GM12878 (cell line): ENCODE data around the gene PXMP2. TPM values are rescaled to one million over a fixed set of nuclear protein-coding genes. Genes with fewer than 3 reads are reported as not detected.

Experiments used
- ATAC-seq: fragments of 200-7000 bp; cut with Tn5 transposase; 3 replicates; pipeline ENCODE4 v1.9.1; 2020; ENCODE audit warnings: mild to moderate bottlenecking, moderate library complexity
- Bru-seq: library from RNA; stranded (reverse); fragments of 400-500 nt; gene quantifications from one replicate; lab custom pipeline; 2021; lab: Mats Ljungman, UMichigan
- BruChase-seq, 2 experiments: library from RNA; stranded (reverse); fragments of 400-500 nt; gene quantifications; one replicate each; lab custom pipeline; 2021; lab: Mats Ljungman, UMichigan
- BruUV-seq: library from RNA; stranded (reverse); fragments of 400-500 nt; replicated peaks from 2 replicates; lab custom pipeline; 2021; lab: Mats Ljungman, UMichigan
- CTCF ChIA-PET: fragments of 300-600 bp; sonication (Branson Sonifier 250); formaldehyde crosslinking; extraction: SDS; loops from one replicate; lab custom pipeline; 2021; ENCODE audit warnings: inconsistent platforms; lab: Yijun Ruan, JAX
- POLR2A ChIA-PET: fragments of 350-600 bp; formaldehyde crosslinking; extraction: SDS; loops from one replicate; lab custom pipeline; 2021; ENCODE audit warnings: inconsistent platforms; lab: Charles Lee
- RAD21 ChIA-PET: fragments of 300-600 bp; sonication (Branson Sonifier 250); formaldehyde crosslinking; loops from one replicate; lab custom pipeline; 2023; ENCODE audit warnings: antibody characterized with exemption; ENCODE audit not compliant: unreplicated experiment; lab: Charles Lee
- SMC1A ChIA-PET: fragments of 300-600 bp; sonication (Branson Sonifier 250); formaldehyde crosslinking; loops from one replicate; lab custom pipeline; 2023; ENCODE audit not compliant: unreplicated experiment, uncharacterized antibody; lab: Charles Lee
- DNase-seq: peaks from one replicate; pipeline ENCODE4 v3.0.0-alpha.2; 2011; ENCODE audit warnings: low read depth, low spot score
- FAIRE-seq: peaks from 3 replicates; lab custom pipeline; 2011; peaks lifted over from hg19 to GRCh38; lab: Jason Lieb, UNC
- H2AFZ ChIP-seq: 2 replicates; pipeline ENCODE4 v1.6.0; 2011; ENCODE audit warnings: low read depth, low read length, control low read depth; ENCODE audit not compliant: control insufficient read depth
- H3K27ac ChIP-seq: 2 replicates; pipeline ENCODE4 v1.5.1; 2011; ENCODE audit warnings: control low read depth; ENCODE audit not compliant: control insufficient read depth, insufficient read depth
- H3K27me3 ChIP-seq, 2 experiments: replicated peaks in 1 of 2; 2 replicates each; pipeline versions ENCODE4 v1.6.0 to v1.6.1; 2011; ENCODE audit warnings: low read length in 1 of 2; ENCODE audit not compliant: control insufficient read depth in 2 of 2, insufficient read depth in 2 of 2
- H3K36me3 ChIP-seq, 2 experiments: 2 replicates each; pipeline ENCODE4 v1.5.1; 2011; ENCODE audit warnings: low read length in 1 of 2; ENCODE audit not compliant: control insufficient read depth in 2 of 2, insufficient read depth in 2 of 2
- H3K4me1 ChIP-seq: 2 replicates; pipeline ENCODE4 v1.6.1; 2011; ENCODE audit warnings: mild to moderate bottlenecking, low read length, moderate library complexity, mixed read lengths; ENCODE audit not compliant: control insufficient read depth, insufficient read depth
- H3K4me2 ChIP-seq: 2 replicates; pipeline ENCODE4 v1.6.0; 2011; ENCODE audit warnings: control low read depth; ENCODE audit not compliant: control insufficient read depth, insufficient read depth
- H3K4me3 ChIP-seq: fragments of 200-600 bp; sonication (generic); 2 replicates; pipeline ENCODE4 v1.5.1; 2016
- H3K79me2 ChIP-seq: 2 replicates; pipeline ENCODE4 v1.6.0; 2011; ENCODE audit warnings: low read length; ENCODE audit not compliant: control insufficient read depth, insufficient read depth
- H3K9ac ChIP-seq: 2 replicates; pipeline ENCODE4 v1.8.0; 2011; ENCODE audit warnings: low read length, control low read depth, mixed read lengths; ENCODE audit not compliant: control insufficient read depth, insufficient read depth
- H3K9me3 ChIP-seq: replicated peaks from 3 replicates; pipeline ENCODE4 v1.5.1; 2011; ENCODE audit warnings: mild to moderate bottlenecking, low read length; ENCODE audit not compliant: control insufficient read depth, insufficient read depth
- H4K20me1 ChIP-seq: 2 replicates; pipeline ENCODE4 v1.6.0; 2011; ENCODE audit not compliant: control insufficient read depth, insufficient read depth
- CBFB ChIP-seq: IDR thresholded peaks from 2 replicates; pipeline ENCODE4 v1.6.1; 2016; ENCODE audit warnings: antibody characterized with exemption, low read depth
- CREM ChIP-seq: IDR thresholded peaks from 2 replicates; pipeline ENCODE4 v1.6.1; 2014; ENCODE audit warnings: antibody characterized with exemption, low read depth
- CTCF ChIP-seq, 3 experiments: IDR thresholded peaks in 2 of 3; conservative IDR thresholded peaks in 1 of 3; 2 replicates each; pipeline ENCODE4 v1.5.1; 2011; ENCODE audit warnings: low read depth in 3 of 3, low read length in 3 of 3, mild to moderate bottlenecking in 3 of 3, control low read depth in 2 of 3, moderate library complexity in 2 of 3, inconsistent platforms in 1 of 3, mixed read lengths in 1 of 3; ENCODE audit not compliant: control insufficient read depth in 2 of 3, insufficient read depth in 1 of 3; ENCODE audit errors: extremely low read depth in 1 of 3
- EED ChIP-seq: sonication (generic); IDR thresholded peaks from 2 replicates; pipeline ENCODE4 v1.6.1; 2016; ENCODE audit warnings: antibody characterized with exemption, low read depth
- EGR1 ChIP-seq, 2 experiments: IDR thresholded peaks; 1 replicate in 1 of 2; 2 replicates in 1 of 2; pipeline ENCODE4 v1.6.1; 2011 to 2012; ENCODE audit warnings: low read depth in 2 of 2, low read length in 2 of 2, borderline replicate concordance in 1 of 2, mild to moderate bottlenecking in 1 of 2, moderate library complexity in 1 of 2
- FOS ChIP-seq: IDR thresholded peaks from 3 replicates; pipeline ENCODE4 v1.6.1; 2011; ENCODE audit warnings: borderline replicate concordance; ENCODE audit not compliant: insufficient read length; ENCODE audit errors: extremely low read depth
- IKZF1 ChIP-seq: fragments of 450-650 bp; conservative IDR thresholded peaks from 2 replicates; pipeline ENCODE4 v1.6.1; 2017; ENCODE audit warnings: antibody characterized with exemption, mild to moderate bottlenecking
- IRF4 ChIP-seq: IDR thresholded peaks from 2 replicates; pipeline ENCODE4 v1.6.1; 2011; ENCODE audit warnings: low read depth, low read length
- MTA2 ChIP-seq: fragments of 450-650 bp; IDR thresholded peaks from 2 replicates; pipeline ENCODE4 v1.6.1; 2016; ENCODE audit warnings: low read depth, mild to moderate bottlenecking, moderate library complexity
- NR2F1 ChIP-seq: fragments of 450-650 bp; conservative IDR thresholded peaks from 2 replicates; pipeline ENCODE4 v1.6.1; 2017; ENCODE audit warnings: mild to moderate bottlenecking
- PML ChIP-seq: IDR thresholded peaks from 2 replicates; pipeline ENCODE4 v1.6.1; 2012; ENCODE audit warnings: low read length, inconsistent platforms
- POLR2AphosphoS5 ChIP-seq: IDR thresholded peaks from 2 replicates; pipeline ENCODE4 v1.6.1; 2011; ENCODE audit warnings: mild to moderate bottlenecking, low read length, inconsistent platforms
- RAD51 ChIP-seq: fragments of 450-650 bp; IDR thresholded peaks from 2 replicates; pipeline ENCODE4 v1.6.1; 2016; ENCODE audit warnings: moderate library complexity, mild to moderate bottlenecking, inconsistent platforms
- SIX5 ChIP-seq: IDR thresholded peaks from 2 replicates; pipeline ENCODE4 v1.6.1; 2011; ENCODE audit warnings: mild to moderate bottlenecking, low read depth, low read length, moderate library complexity; ENCODE audit not compliant: severe bottlenecking
- SMAD1 ChIP-seq: fragments of 450-650 bp; IDR thresholded peaks from 2 replicates; pipeline ENCODE4 v1.6.1; 2018; ENCODE audit warnings: mild to moderate bottlenecking, low read depth; ENCODE audit not compliant: partially characterized antibody
- SMC3 ChIP-seq: IDR thresholded peaks from 2 replicates; pipeline ENCODE4 v1.6.1; 2011; ENCODE audit warnings: low read length, improper control_type of control experiment, borderline replicate concordance
- ZNF274 ChIP-seq: IDR thresholded peaks from one replicate; pipeline ENCODE4 v1.8.0; 2011; ENCODE audit not compliant: insufficient read length, insufficient read depth
- WGBS: methylation state at CpG from one replicate; pipeline ENCODE4 v1.1.6; 2016; ENCODE audit warnings: low lambda C conversion rate; ENCODE audit not compliant: insufficient replicate concordance, insufficient coverage; ENCODE audit errors: missing lambda C conversion rate; 5-methylcytosine and 5-hydroxymethylcytosine counted together
- in situ Hi-C: fragments of 300-500 bp; cut with MboI; formaldehyde crosslinking; loops from 9 replicates; pipeline ENCODE4 v1.14.3; 2018; ENCODE audit warnings: mixed read lengths
- intact Hi-C: fragments of 100-400 bp; cut with micrococcal nuclease; formaldehyde crosslinking; loops from one replicate; pipeline ENCODE4 v1.14.2; 2022; ENCODE audit not compliant: unreplicated experiment
- long read RNA-seq, 2 experiments: library from polyadenylated mRNA; unstranded; transcript quantifications; one replicate each; pipeline ENCODE4 v2.0.0, GENCODE V29; 2019 to 2020
- polyA minus RNA-seq, 3 experiments: library from RNA; depleted of rRNA, polyadenylated mRNA; stranded (reverse); fragments of >200 nt; gene quantifications; 2 replicates each; pipeline ENCODE4 v1.2.3, GENCODE V29; 2011
- polyA plus RNA-seq, 11 experiments: library from polyadenylated mRNA; depleted of rRNA in 4 of 11; unstranded in 6 of 11; stranded (reverse) in 5 of 11; fragments of >200 nt; fragmentation: Nextera tagmentation in 4 of 11; fragmentation: Illumina TruSeq in 1 of 11; extraction: Ambion mirVana in 4 of 11; extraction: Trizol in 1 of 11; gene quantifications; 1 replicate in 1 of 11; 2 replicates in 10 of 11; pipeline versions ENCODE4 v1.2.1 to v1.2.3, GENCODE V29; 2011 to 2016; ENCODE audit warnings: inconsistent platforms in 2 of 11, missing spikeins in 2 of 11, low read depth in 1 of 11
- total RNA-seq, 4 experiments: library from RNA; depleted of rRNA in 3 of 4; stranded (reverse); fragments of >200 nt in 3 of 4; fragmentation: Illumina TruSeq in 1 of 4; extraction: Trizol in 1 of 4; gene quantifications; 2 replicates each; pipeline versions ENCODE4 v1.2.1 to v1.2.3, GENCODE V29; 2013 to 2021

Gene PXMP2
- total RNA-seq (2013; cell fraction: nucleolus; rRNA removed): 4.5 and 6.7 TPM in 2 replicates
- total RNA-seq (2014; rRNA removed) (61.5 and 65.0 TPM in 2 replicates), total RNA-seq (2014; rRNA removed; fragmentation: Illumina TruSeq; extraction: Trizol) (37.6 and 38.1 TPM in 2 replicates), total RNA-seq (2021) (40.9 and 41.5 TPM in 2 replicates), polyA plus RNA-seq (2011; rRNA removed) (31.6 and 36.4 TPM in 2 replicates), polyA plus RNA-seq (2014; fragmentation: Illumina TruSeq; extraction: Trizol) (18.4 and 42.6 TPM in 2 replicates), polyA plus RNA-seq (2014; fragmentation: Nextera tagmentation; extraction: Ambion mirVana) (10 to 100 TPM in 1 of 2 experiments, 1 to 10 TPM in 1; 4.0 to 10.3 TPM), polyA plus RNA-seq (2014; rRNA removed) (68.5 and 73.6 TPM in 2 replicates), polyA plus RNA-seq (2016; fragmentation: Nextera tagmentation; extraction: Ambion mirVana) (10 to 100 TPM; 66.7 to 97.8 TPM), polyA minus RNA-seq (2011; rRNA and poly(A)+ RNA removed) (11.2 and 15.8 TPM in 2 replicates), Bru-seq, nascent RNA (percentile 64 among the genes with signal in this experiment), BruChase-seq, experiment 1, labeled RNA remaining after a 6-hour chase (percentile 84 among the genes with signal in this experiment), BruChase-seq, experiment 2, labeled RNA remaining after a 2-hour chase (percentile 75 among the genes with signal in this experiment)
- polyA plus RNA-seq (2011; ENCODE audit: low read depth): 9.8 TPM
- 46.6 and 57.4 TPM in 2 replicates for polyA plus RNA-seq (2011; cell fraction: cytosol; rRNA removed)
- polyA plus RNA-seq (2011; cell fraction: nucleus; rRNA removed): 25.1 and 30.4 TPM in 2 replicates
- 29.3 and 31.8 TPM in 2 replicates for polyA plus RNA-seq (2012)
- polyA minus RNA-seq (2011; cell fraction: cytosol; rRNA and poly(A)+ RNA removed): 9.6 and 11.4 TPM in 2 replicates
- polyA minus RNA-seq (2011; cell fraction: nucleus; rRNA and poly(A)+ RNA removed): 4.0 and 8.3 TPM in 2 replicates
- long read RNA-seq, experiment 1, transcript PXMP2-201 (5 exons, 957 nt): major isoform, 24 of 25 reads
- long read RNA-seq, experiment 1, partial matches to known transcripts: 1 of 25 reads
- long read RNA-seq, experiment 1, other reads (novel, unspliced or antisense): 0 of 25 reads
- long read RNA-seq, experiment 2, transcript PXMP2-201 (5 exons, 957 nt): major isoform, 10 of 13 reads
- long read RNA-seq, experiment 2, partial matches to known transcripts: 2 of 13 reads
- long read RNA-seq, experiment 2, other reads (novel, unspliced or antisense): 1 of 13 reads

- CTCF ChIA-PET: no interaction called here
- POLR2A ChIA-PET: interaction anchor here (0.6 kb wide), 2 partner anchors 30 to 867 kb away, joined by 3 to 4 read pairs; no protein-coding TSS in a partner anchor
- SMC1A ChIA-PET: no interaction called here
- RAD21 ChIA-PET: no interaction called here
- Histone ChIP-seq H3K79me2 (peaks cover 45% of the 10 kb centered on the region), H3K4me3 (peak within 1 kb of the TSS; percentile 83), H4K20me1 (no peaks in the 10 kb centered on the region), H2AFZ (peak within 1 kb of the TSS; percentile 58), H3K36me3 (peaks cover 0 to 3% of the 10 kb centered on the region in 2 experiments; a peak in 2 of 4 replicates), H3K27ac (peak within 1 kb of the TSS; percentile 83), H3K4me2 (peak within 1 kb of the TSS; percentile 74), H3K9me3 (peaks cover 8% of the 10 kb centered on the region; the same call in 2 of the 3 replicates), H3K9ac (peak within 1 kb of the TSS; percentile 81), H3K4me1 (peaks cover 5% of the 10 kb centered on the region), H3K27me3 (no peaks in the 10 kb centered on the region)
- WGBS: 1% methylated on average over 96 of the region's 134 CpGs
- no TSS peak for BruUV-seq
- FAIRE-seq: no peak
- peak; percentile 96 for ATAC-seq
- intact Hi-C loops: loop anchor here (1.0 to 2.0 kb wide), 3 partner anchors 13 to 73 kb away; partner anchors contain the start of gene PGAM5
- peak; percentile 66 for DNase-seq
- in situ Hi-C loops: no loop called here
- TF ChIP-seq ZNF274 (no peak), EED (no peak), EGR1 (IDR thresholded peaks at IDR 0.05; ENCODE audit: borderline replicate concordance in 1 of 2, low read depth in 2 of 2, low read length in 2 of 2) (peak in 1 of 2 experiments; percentile 91; a peak in 2 of 3 replicates), CTCF (IDR thresholded peaks at IDR 0.05 in 2 of 3, conservative IDR thresholded peaks at IDR 0.05 in 1 of 3; ENCODE audit: control insufficient read depth in 2 of 3, extremely low read depth in 1 of 3, insufficient read depth in 1 of 3, low read depth in 3 of 3, low read length in 3 of 3) (peak in 1 of 3 experiments; percentile 37; a peak in 2 of 6 replicates), CBFB (peak; percentile 71; the same call in 1 of the 2 replicates), SIX5 (no peak), MTA2 (no peak), SMC3 (0 out of 2 replicates have a peak, but pooled peaks have one; percentile 7), SMAD1 (no peak), PML (no peak), IRF4 (no peak), RAD51 (no peak), POLR2AphosphoS5 (peak; percentile 56), FOS (no peak), NR2F1 (peak; percentile 82), CREM (peak; percentile 39; the same call in 1 of the 2 replicates), IKZF1 (peak; percentile 78)
Measured at GRCh38 chr12:132687211-132688164, at the start of gene PXMP2, which contains the start of gene POLE. TSS of gene PXMP2 (plus strand) at chr12:132687587. CDS start at chr12:132687671, 84 bp downstream. TSS of gene POLE (minus strand) at chr12:132687342. CDS start at chr12:132687315, 27 bp downstream.
